ENCODE data around the gene AP1G2. TPM values are rescaled to one million over a fixed set of nuclear protein-coding genes. Genes with fewer than 3 reads are reported as not detected.

The AP1G2 gene
- total and polyA plus RNA-seq, 2 donors (not counting 1 experiment from before 2014, with no cell fraction given), result 648 to 1,185 TPM

GRCh38 chr14:23523229-23524016, 44.2 kb downstream of the AP1G2 start:
- ChIA-PET POLR2A (no interaction called here), CTCF (no interaction called here)
- H4K20me1 ChIP-seq (ENCODE audit: control insufficient read depth, insufficient read depth, low read length, poor library complexity, severe bottlenecking), result no peaks in the 10 kb centered on the region
- ATAC-seq (ENCODE audit: low read depth), result no peak
- 94% methylated on average over 16 of the region's 16 CpGs for WGBS (ENCODE audit: insufficient coverage)
- no peaks in the 10 kb centered on the region for H3K9me3 ChIP-seq (ENCODE audit: control extremely low read depth in 1 of 3, control insufficient read depth in 2 of 3, insufficient read depth in 1 of 3, low read length in 2 of 3)
- Mint-ChIP-seq H3K27me3 (no peaks in the 10 kb centered on the region), H3K27ac (no peak overlapping the region), H3K4me3 (no peak overlapping the region), H3K4me1 (no peaks in the 10 kb centered on the region), H3K9me3 (ENCODE audit: insufficient read depth) (no peaks in the 10 kb centered on the region)
- H3K4me3 ChIP-seq (ENCODE audit: control extremely low read depth in 1 of 5, extremely low read depth in 1 of 5, insufficient read depth in 1 of 5, low read depth in 2 of 5, low read length in 4 of 5), result no peak overlapping the region
- no peaks in the 10 kb centered on the region for H3K79me2 ChIP-seq (ENCODE audit: control insufficient read depth, insufficient read depth, low read length)
- H3K4me2 ChIP-seq (replicated peaks; ENCODE audit: low read depth, low read length, poor library complexity, severe bottlenecking), result no peak overlapping the region
- no peaks in the 10 kb centered on the region for H3K27me3 ChIP-seq (replicated peaks in 1 of 4; ENCODE audit: control extremely low read depth in 1 of 4, control insufficient read depth in 3 of 4, insufficient read depth in 4 of 4, low read length in 3 of 4)
- DNase-seq, result no peak
- no peak overlapping the region for H3K9ac ChIP-seq (ENCODE audit: low read length)
- H3K36me3 ChIP-seq (replicated peaks in 1 of 2; ENCODE audit: control extremely low read depth in 1 of 2, control insufficient read depth in 1 of 2, extremely low read depth in 1 of 2, insufficient read depth in 2 of 2, low read length in 1 of 2), result no peaks in the 10 kb centered on the region
- TF ChIP-seq CTCF (IDR thresholded peaks at IDR 0.05) (no peak), EZH2 (IDR thresholded peaks at IDR 0.05; ENCODE audit: borderline replicate concordance, insufficient read depth, low read depth, low read length, poor library complexity, severe bottlenecking) (no peak)
- no peaks in the 10 kb centered on the region for H3K4me1 ChIP-seq (ENCODE audit: control insufficient read depth in 2 of 2, insufficient read depth in 2 of 2, low read length in 2 of 2)
- no peak overlapping the region for H3K27ac ChIP-seq (ENCODE audit: low read length in 2 of 2)
- no peak overlapping the region for H2AFZ ChIP-seq (ENCODE audit: insufficient read depth, low read depth, low read length, poor library complexity, severe bottlenecking)
- intact Hi-C loops (cut with micrococcal nuclease), result no loop called here

- H3K4me3 ChIP-seq (ENCODE audit: control extremely low read depth in 1 of 5, extremely low read depth in 1 of 5, insufficient read depth in 1 of 5, low read depth in 2 of 5, low read length in 4 of 5), result no peak overlapping the region
- TF ChIP-seq CTCF (IDR thresholded peaks at IDR 0.05), result no peak
- no peak for TF ChIP-seq EZH2 (IDR thresholded peaks at IDR 0.05; ENCODE audit: borderline replicate concordance, insufficient read depth, low read depth, low read length, poor library complexity, severe bottlenecking)
- intact Hi-C loops (cut with micrococcal nuclease), result no loop called here
- no peaks in the 10 kb centered on the region for H3K27me3 Mint-ChIP-seq
- DNase-seq (no peak), ATAC-seq (ENCODE audit: low read depth) (no peak)
- H3K4me1 ChIP-seq (ENCODE audit: control insufficient read depth in 2 of 2, insufficient read depth in 2 of 2, low read length in 2 of 2), result no peaks in the 10 kb centered on the region
- H3K79me2 ChIP-seq (ENCODE audit: control insufficient read depth, insufficient read depth, low read length), result no peaks in the 10 kb centered on the region
- no peaks in the 10 kb centered on the region for H3K27me3 ChIP-seq (replicated peaks in 1 of 4; ENCODE audit: control extremely low read depth in 1 of 4, control insufficient read depth in 3 of 4, insufficient read depth in 4 of 4, low read length in 3 of 4)
- H3K9ac ChIP-seq (ENCODE audit: low read length), result no peak overlapping the region
- H3K9me3 Mint-ChIP-seq (ENCODE audit: insufficient read depth), result no peaks in the 10 kb centered on the region
- H3K36me3 ChIP-seq (replicated peaks in 1 of 2; ENCODE audit: control extremely low read depth in 1 of 2, control insufficient read depth in 1 of 2, extremely low read depth in 1 of 2, insufficient read depth in 2 of 2, low read length in 1 of 2), result no peaks in the 10 kb centered on the region
- no peaks in the 10 kb centered on the region for H3K4me1 Mint-ChIP-seq
- H2AFZ ChIP-seq (ENCODE audit: insufficient read depth, low read depth, low read length, poor library complexity, severe bottlenecking), result no peak overlapping the region
- no peak overlapping the region for H3K27ac ChIP-seq (ENCODE audit: low read length in 2 of 2)
- H3K27ac Mint-ChIP-seq, result no peak overlapping the region
- WGBS (ENCODE audit: insufficient coverage), result 94% methylated on average over 3 of the region's 9 CpGs
- no peaks in the 10 kb centered on the region for H4K20me1 ChIP-seq (ENCODE audit: control insufficient read depth, insufficient read depth, low read length, poor library complexity, severe bottlenecking)
- ChIA-PET CTCF (interaction anchor here (1.1 kb wide), 1 partner anchor 8 kb away, joined by 3 read pairs; no protein-coding TSS in a partner anchor), POLR2A (no interaction called here)
- H3K9me3 ChIP-seq (ENCODE audit: control extremely low read depth in 1 of 3, control insufficient read depth in 2 of 3, insufficient read depth in 1 of 3, low read length in 2 of 3), result no peaks in the 10 kb centered on the region
- no peak overlapping the region for H3K4me2 ChIP-seq (replicated peaks; ENCODE audit: low read depth, low read length, poor library complexity, severe bottlenecking)
- no peak overlapping the region for H3K4me3 Mint-ChIP-seq
Observed at GRCh38 chr14:23522643-23523198, 44.9 kb downstream of the AP1G2 start.
